GM12878 (cell line): Measurements from ENCODE around the gene NUP35. TPM values are rescaled to one million over a fixed set of nuclear protein-coding genes. Genes with fewer than 3 reads are reported as not detected.

ENCODE experiments used
- ATF2 ChIP-seq: IDR thresholded peaks from 2 replicates; pipeline ENCODE4 v1.6.1; 2012; ENCODE audit warnings: low read length, inconsistent platforms
- CBFB ChIP-seq: IDR thresholded peaks from 2 replicates; pipeline ENCODE4 v1.6.1; 2016; ENCODE audit warnings: antibody characterized with exemption, low read depth
- CBX5 ChIP-seq: sonication (generic); IDR thresholded peaks from 2 replicates; pipeline ENCODE4 v1.6.1; 2016; ENCODE audit warnings: low read depth, moderate library complexity, mild to moderate bottlenecking, inconsistent platforms
- ELK1 ChIP-seq: IDR thresholded peaks from 2 replicates; pipeline ENCODE4 v1.6.1; 2012; ENCODE audit warnings: low read depth, low read length, improper control_type of control experiment
- GABPA ChIP-seq: IDR thresholded peaks from 2 replicates; pipeline ENCODE4 v1.6.1; 2014; ENCODE audit warnings: antibody characterized with exemption, low read depth, mild to moderate bottlenecking, inconsistent platforms
- GATAD2B ChIP-seq: fragments of 450-650 bp; conservative IDR thresholded peaks from 2 replicates; pipeline ENCODE4 v1.6.1; 2017; ENCODE audit warnings: low read depth, mild to moderate bottlenecking, moderate library complexity
- HDAC2 ChIP-seq: fragments of 200-600 bp; sonication (generic); IDR thresholded peaks from 2 replicates; pipeline ENCODE4 v1.6.1; 2017
- MYB ChIP-seq: fragments of 150-350 bp; IDR thresholded peaks from 2 replicates; pipeline ENCODE4 v1.6.1; 2014; ENCODE audit warnings: mild to moderate bottlenecking, low read depth, low read length, borderline replicate concordance
- NR2F1 ChIP-seq: fragments of 450-650 bp; conservative IDR thresholded peaks from 2 replicates; pipeline ENCODE4 v1.6.1; 2017; ENCODE audit warnings: mild to moderate bottlenecking
- RELA ChIP-seq: fragments of 450-650 bp; IDR thresholded peaks from 2 replicates; pipeline ENCODE4 v1.8.0; 2014; ENCODE audit warnings: borderline replicate concordance; ENCODE audit not compliant: partially characterized antibody
- REST ChIP-seq: IDR thresholded peaks from 2 replicates; pipeline ENCODE4 v1.6.1; 2012; ENCODE audit warnings: mild to moderate bottlenecking, low read depth, low read length
- SIN3A ChIP-seq: IDR thresholded peaks from 2 replicates; pipeline ENCODE4 v1.6.1; 2012; ENCODE audit warnings: low read depth, low read length, improper control_type of control experiment
- YY1 ChIP-seq: IDR thresholded peaks from 2 replicates; pipeline ENCODE4 v1.6.1; 2011; ENCODE audit warnings: low read depth, mild to moderate bottlenecking, low read length
- ZNF24 ChIP-seq: fragments of 450-650 bp; IDR thresholded peaks from 2 replicates; pipeline ENCODE4 v1.6.1; 2017; ENCODE audit warnings: antibody characterized with exemption, mild to moderate bottlenecking
- ZNF687 ChIP-seq: fragments of 450-650 bp; IDR thresholded peaks from 2 replicates; pipeline ENCODE4 v1.6.1; 2017; ENCODE audit warnings: mild to moderate bottlenecking, moderate library complexity
- polyA plus RNA-seq, 11 experiments: library from polyadenylated mRNA; depleted of rRNA in 4 of 11; unstranded in 6 of 11; stranded (reverse) in 5 of 11; fragments of >200 nt; fragmentation: Nextera tagmentation in 4 of 11; fragmentation: Illumina TruSeq in 1 of 11; extraction: Ambion mirVana in 4 of 11; extraction: Trizol in 1 of 11; gene quantifications; 1 replicate in 1 of 11; 2 replicates in 10 of 11; pipeline versions ENCODE4 v1.2.1 to v1.2.3, GENCODE V29; 2011 to 2016; ENCODE audit warnings: inconsistent platforms in 2 of 11, missing spikeins in 2 of 11, low read depth in 1 of 11
- total RNA-seq, 4 experiments: library from RNA; depleted of rRNA in 3 of 4; stranded (reverse); fragments of >200 nt in 3 of 4; fragmentation: Illumina TruSeq in 1 of 4; extraction: Trizol in 1 of 4; gene quantifications; 2 replicates each; pipeline versions ENCODE4 v1.2.1 to v1.2.3, GENCODE V29; 2013 to 2021
- TF ChIP-seq, protein P1 (sequence below): fragments of 150-350 bp; IDR thresholded peaks from 2 replicates; pipeline ENCODE4 v1.6.1; 2014; ENCODE audit warnings: mild to moderate bottlenecking, low read depth, low read length

NUP35 gene
- total and polyA plus RNA-seq, 10 of the 15 experiments (the other 5 are each of a cell fraction or from before 2014, with no cell fraction given), result 21.4 to 57.3 (median 30.7) TPM

DNA sequence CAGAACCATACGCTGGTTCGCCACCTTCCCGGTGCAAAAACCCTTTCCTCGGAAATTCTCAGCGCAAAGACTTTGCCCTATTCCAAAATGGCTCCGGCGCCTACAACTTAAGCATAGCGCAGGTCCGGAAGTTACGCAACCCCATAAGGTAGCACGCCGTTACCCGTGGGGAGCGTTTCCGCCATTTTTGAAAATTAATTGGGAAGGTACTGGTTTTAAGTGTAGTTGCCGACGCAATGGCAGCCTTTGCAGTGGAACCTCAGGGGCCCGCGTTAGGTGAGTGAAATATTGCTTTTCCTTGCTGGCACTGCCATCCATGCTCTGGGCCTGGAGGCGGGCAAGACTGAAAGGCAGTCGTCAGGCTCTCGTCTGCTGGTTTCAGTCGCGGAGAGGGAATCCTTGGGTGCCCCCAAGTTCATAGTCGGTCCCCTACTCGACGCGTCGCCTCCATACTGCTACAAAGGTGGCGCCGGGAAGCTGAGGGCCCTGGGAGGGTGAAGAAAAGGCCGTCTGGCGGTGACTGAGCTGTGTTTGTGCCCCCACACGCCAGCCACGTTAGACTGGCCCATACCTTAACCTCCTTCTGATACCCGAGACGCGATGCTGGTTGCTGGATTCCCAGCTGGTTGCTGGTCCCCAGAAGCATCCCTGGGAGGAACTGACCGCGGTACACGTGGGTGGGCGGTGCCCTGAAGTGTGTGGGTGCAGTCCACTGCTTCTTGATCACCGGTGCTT lies at the start of gene NUP35 (continued):
- no peak for TF ChIP-seq REST
- TF ChIP-seq GATAD2B, result peak; percentile 51; the same call in 1 of the 2 replicates
- peak; percentile 12 for TF ChIP-seq RELA
- peak; percentile 94 for TF ChIP-seq SIN3A
- TF ChIP-seq HDAC2, result 0 out of 2 replicates have a peak, but pooled peaks have one; percentile 25
- TF ChIP-seq NR2F1, result no peak
- peak; percentile 66; the same call in 1 of the 2 replicates for TF ChIP-seq CBFB
- TF ChIP-seq, protein P1, sequence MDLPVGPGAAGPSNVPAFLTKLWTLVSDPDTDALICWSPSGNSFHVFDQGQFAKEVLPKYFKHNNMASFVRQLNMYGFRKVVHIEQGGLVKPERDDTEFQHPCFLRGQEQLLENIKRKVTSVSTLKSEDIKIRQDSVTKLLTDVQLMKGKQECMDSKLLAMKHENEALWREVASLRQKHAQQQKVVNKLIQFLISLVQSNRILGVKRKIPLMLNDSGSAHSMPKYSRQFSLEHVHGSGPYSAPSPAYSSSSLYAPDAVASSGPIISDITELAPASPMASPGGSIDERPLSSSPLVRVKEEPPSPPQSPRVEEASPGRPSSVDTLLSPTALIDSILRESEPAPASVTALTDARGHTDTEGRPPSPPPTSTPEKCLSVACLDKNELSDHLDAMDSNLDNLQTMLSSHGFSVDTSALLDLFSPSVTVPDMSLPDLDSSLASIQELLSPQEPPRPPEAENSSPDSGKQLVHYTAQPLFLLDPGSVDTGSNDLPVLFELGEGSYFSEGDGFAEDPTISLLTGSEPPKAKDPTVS, result 0 out of 2 replicates have a peak, but pooled peaks have one; percentile 5
- no peak for TF ChIP-seq CBX5
- 0 out of 2 replicates have a peak, but pooled peaks have one; percentile 7 for TF ChIP-seq ZNF24
- no peak; the same call in 1 of the 2 replicates for TF ChIP-seq ATF2
- TF ChIP-seq YY1, result peak; percentile 100
- peak; percentile 90 for TF ChIP-seq GABPA
- TF ChIP-seq MYB, result 0 out of 2 replicates have a peak, but pooled peaks have one; percentile 10
- TF ChIP-seq ZNF687, result peak; percentile 52; the same call in 1 of the 2 replicates
- peak; percentile 98 for TF ChIP-seq ELK1
